HepG2 (cell line): Measurements from ENCODE around the gene PLEKHA5.

ENCODE experiments used
- CBFB ChIP-seq: sonication (generic); formaldehyde crosslinking; IDR thresholded peaks from 2 replicates; pipeline ENCODE4 v1.4.0; 2020; ENCODE audit warnings: missing genetic modification reagents
- HCFC1 ChIP-seq: fragments of 150-350 bp; IDR thresholded peaks from 2 replicates; pipeline ENCODE4 v1.6.1; 2014; ENCODE audit warnings: low read depth, low read length
- IKZF1 ChIP-seq: fragments of 450-650 bp; IDR thresholded peaks from 2 replicates; pipeline ENCODE4 v1.7.1; 2016
- KLF9 ChIP-seq: IDR thresholded peaks from 2 replicates; pipeline ENCODE4 v1.6.1; 2016; ENCODE audit warnings: low read depth
- MAFF ChIP-seq: IDR thresholded peaks from 2 replicates; pipeline ENCODE4 v1.6.1; 2011; ENCODE audit warnings: low read depth, low read length, improper control_type of control experiment
- NFIC ChIP-seq: IDR thresholded peaks from 2 replicates; pipeline ENCODE4 v1.6.1; 2012; ENCODE audit warnings: mild to moderate bottlenecking, low read length, inconsistent platforms
- ZNF354B ChIP-seq: sonication (generic); formaldehyde crosslinking; IDR thresholded peaks from 2 replicates; pipeline ENCODE4 v1.8.0; 2022; ENCODE audit warnings: mild to moderate bottlenecking, missing genetic modification reagents
- ZNF510 ChIP-seq: sonication (generic); formaldehyde crosslinking; IDR thresholded peaks from 2 replicates; pipeline ENCODE4 v1.4.0; 2020; ENCODE audit warnings: low read depth, mild to moderate bottlenecking, missing genetic modification reagents
- TF ChIP-seq, protein P1 (sequence below): sonication (generic); formaldehyde crosslinking; IDR thresholded peaks from 2 replicates; pipeline ENCODE4 v1.5.0; 2020; ENCODE audit warnings: missing genetic modification reagents
- TF ChIP-seq, protein P2 (sequence below): sonication (generic); formaldehyde crosslinking; IDR thresholded peaks from 2 replicates; pipeline ENCODE4 v1.5.0; 2020; ENCODE audit warnings: mild to moderate bottlenecking, missing genetic modification reagents

DNA sequence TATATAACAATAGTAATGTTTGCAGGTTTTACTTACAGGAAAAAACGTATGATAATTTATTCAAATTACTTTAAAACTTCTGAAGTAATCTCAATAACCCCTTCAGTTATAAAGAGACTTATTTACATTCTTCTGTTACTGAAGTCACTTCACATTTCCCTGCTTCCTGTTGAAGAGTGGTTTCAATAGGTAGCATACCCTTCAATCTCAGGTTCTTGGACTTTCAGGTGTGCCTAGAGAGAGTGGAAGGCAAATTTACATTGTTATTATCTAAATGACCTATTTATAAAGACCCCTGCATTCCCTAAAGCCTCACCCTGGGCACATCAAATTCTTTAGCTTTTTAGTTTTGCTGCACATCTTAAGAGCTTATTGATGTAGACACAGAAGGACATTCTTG is 172.2 kb downstream of the PLEKHA5 start:
- TF ChIP-seq IKZF1 (no peak), CBFB (CRISPR knock-in tag) (no peak), NFIC (no peak), ZNF510 (CRISPR knock-in tag) (no peak), KLF9 (CRISPR knock-in tag) (no peak), HCFC1 (no peak), ZNF354B (no peak), MAFF (no peak)
- TF ChIP-seq, protein P1, sequence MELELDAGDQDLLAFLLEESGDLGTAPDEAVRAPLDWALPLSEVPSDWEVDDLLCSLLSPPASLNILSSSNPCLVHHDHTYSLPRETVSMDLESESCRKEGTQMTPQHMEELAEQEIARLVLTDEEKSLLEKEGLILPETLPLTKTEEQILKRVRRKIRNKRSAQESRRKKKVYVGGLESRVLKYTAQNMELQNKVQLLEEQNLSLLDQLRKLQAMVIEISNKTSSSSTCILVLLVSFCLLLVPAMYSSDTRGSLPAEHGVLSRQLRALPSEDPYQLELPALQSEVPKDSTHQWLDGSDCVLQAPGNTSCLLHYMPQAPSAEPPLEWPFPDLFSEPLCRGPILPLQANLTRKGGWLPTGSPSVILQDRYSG (CRISPR knock-in tag) = no peak
- TF ChIP-seq, protein P2, sequence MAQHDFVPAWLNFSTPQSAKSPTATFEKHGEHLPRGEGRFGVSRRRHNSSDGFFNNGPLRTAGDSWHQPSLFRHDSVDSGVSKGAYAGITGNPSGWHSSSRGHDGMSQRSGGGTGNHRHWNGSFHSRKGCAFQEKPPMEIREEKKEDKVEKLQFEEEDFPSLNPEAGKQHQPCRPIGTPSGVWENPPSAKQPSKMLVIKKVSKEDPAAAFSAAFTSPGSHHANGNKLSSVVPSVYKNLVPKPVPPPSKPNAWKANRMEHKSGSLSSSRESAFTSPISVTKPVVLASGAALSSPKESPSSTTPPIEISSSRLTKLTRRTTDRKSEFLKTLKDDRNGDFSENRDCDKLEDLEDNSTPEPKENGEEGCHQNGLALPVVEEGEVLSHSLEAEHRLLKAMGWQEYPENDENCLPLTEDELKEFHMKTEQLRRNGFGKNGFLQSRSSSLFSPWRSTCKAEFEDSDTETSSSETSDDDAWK (CRISPR knock-in tag) = no peak
